Neural crest cell (in vitro differentiated cells): Measurements from ENCODE around the gene PIGR. TPM values are rescaled to one million over a fixed set of nuclear protein-coding genes. Genes with fewer than 3 reads are reported as not detected.

Source experiments
- DNase-seq: peaks from one replicate; pipeline ENCODE4 v3.0.0; 2021; ENCODE audit warnings: low read depth, mixed read lengths, low spot score
- H3K27ac Mint-ChIP-seq: one replicate; pipeline ENCODE4 v1.8.0; 2021; ENCODE audit warnings: mild to moderate bottlenecking, mixed read lengths; ENCODE audit not compliant: unreplicated experiment
- H3K27me3 Mint-ChIP-seq: 2 replicates; pipeline ENCODE4 v1.8.0; 2021; ENCODE audit warnings: low read depth, mild to moderate bottlenecking, mixed read lengths
- H3K36me3 Mint-ChIP-seq: 2 replicates; pipeline ENCODE4 v1.8.0; 2021; ENCODE audit warnings: low read depth, mild to moderate bottlenecking, mixed read lengths
- H3K4me1 Mint-ChIP-seq: 2 replicates; pipeline ENCODE4 v1.8.0; 2021; ENCODE audit warnings: mixed read lengths
- H3K4me3 Mint-ChIP-seq: one replicate; pipeline ENCODE4 v1.8.0; 2021; ENCODE audit warnings: mild to moderate bottlenecking, mixed read lengths
- H3K9me3 Mint-ChIP-seq: 2 replicates; pipeline ENCODE4 v1.8.0; 2021; ENCODE audit warnings: mixed read lengths
- total RNA-seq: library from RNA; stranded (reverse); gene quantifications from 2 replicates; pipeline ENCODE4 v1.2.1, GENCODE V29; 2021
- TF ChIP-seq, protein P1 (sequence below): fragments of 200-600 bp; sonication (generic); conservative IDR thresholded peaks from 2 replicates; pipeline ENCODE4 v1.5.0; 2021; ENCODE audit warnings: antibody characterized with exemption, mild to moderate bottlenecking

PIGR gene
- total RNA-seq, 1 donor from 2014 or later: not detected

DNA sequence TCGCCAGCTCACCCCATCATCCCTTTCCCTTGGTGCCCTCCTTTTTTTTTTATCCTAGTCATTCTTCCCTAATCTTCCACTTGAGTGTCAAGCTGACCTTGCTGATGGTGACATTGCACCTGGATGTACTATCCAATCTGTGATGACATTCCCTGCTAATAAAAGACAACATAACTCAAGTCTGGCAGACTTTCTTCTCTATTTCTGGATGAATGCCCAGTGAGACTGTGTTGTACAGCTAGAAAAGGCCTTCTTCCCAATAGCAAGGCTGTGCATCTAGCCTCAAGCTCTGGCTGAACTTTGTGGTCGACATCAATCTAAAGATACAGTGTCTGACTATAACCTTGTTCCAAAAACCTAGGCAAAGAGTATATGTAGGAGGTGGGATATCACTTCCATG, 42.6 kb downstream of the PIGR start:
- Mint-ChIP-seq H3K9me3 (no peaks in the 10 kb centered on the region), H3K27me3 (peaks cover 47% of the 10 kb centered on the region), H3K4me3 (no peak overlapping the region), H3K27ac (no peak overlapping the region), H3K36me3 (no peaks in the 10 kb centered on the region), H3K4me1 (no peaks in the 10 kb centered on the region)
- no peak for DNase-seq
- TF ChIP-seq, protein P1, sequence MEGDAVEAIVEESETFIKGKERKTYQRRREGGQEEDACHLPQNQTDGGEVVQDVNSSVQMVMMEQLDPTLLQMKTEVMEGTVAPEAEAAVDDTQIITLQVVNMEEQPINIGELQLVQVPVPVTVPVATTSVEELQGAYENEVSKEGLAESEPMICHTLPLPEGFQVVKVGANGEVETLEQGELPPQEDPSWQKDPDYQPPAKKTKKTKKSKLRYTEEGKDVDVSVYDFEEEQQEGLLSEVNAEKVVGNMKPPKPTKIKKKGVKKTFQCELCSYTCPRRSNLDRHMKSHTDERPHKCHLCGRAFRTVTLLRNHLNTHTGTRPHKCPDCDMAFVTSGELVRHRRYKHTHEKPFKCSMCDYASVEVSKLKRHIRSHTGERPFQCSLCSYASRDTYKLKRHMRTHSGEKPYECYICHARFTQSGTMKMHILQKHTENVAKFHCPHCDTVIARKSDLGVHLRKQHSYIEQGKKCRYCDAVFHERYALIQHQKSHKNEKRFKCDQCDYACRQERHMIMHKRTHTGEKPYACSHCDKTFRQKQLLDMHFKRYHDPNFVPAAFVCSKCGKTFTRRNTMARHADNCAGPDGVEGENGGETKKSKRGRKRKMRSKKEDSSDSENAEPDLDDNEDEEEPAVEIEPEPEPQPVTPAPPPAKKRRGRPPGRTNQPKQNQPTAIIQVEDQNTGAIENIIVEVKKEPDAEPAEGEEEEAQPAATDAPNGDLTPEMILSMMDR: no peak

DNA sequence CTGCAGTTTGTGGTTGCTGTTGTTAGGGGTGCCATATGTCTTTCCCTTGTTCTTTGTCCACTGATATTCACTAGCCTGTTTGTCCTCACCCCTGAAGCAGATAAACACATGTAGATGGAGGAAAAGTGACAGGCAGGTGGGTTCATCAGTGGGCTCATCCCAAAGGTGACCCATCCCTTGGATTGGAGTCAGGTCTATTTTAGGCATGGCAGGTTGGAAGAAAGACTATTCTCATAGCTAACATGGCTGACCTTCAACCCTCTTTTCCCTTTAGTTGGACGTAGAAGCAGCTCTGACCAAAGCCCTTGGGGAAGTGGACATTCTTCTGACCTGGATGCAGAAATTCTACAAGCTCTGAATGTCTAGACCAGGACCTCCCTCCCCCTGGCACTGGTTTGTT, 43.6 kb downstream of the PIGR start:
- H3K9me3 Mint-ChIP-seq: no peaks in the 10 kb centered on the region
- H3K27me3 Mint-ChIP-seq: peaks cover 38% of the 10 kb centered on the region
- H3K4me1 Mint-ChIP-seq: no peaks in the 10 kb centered on the region

DNA sequence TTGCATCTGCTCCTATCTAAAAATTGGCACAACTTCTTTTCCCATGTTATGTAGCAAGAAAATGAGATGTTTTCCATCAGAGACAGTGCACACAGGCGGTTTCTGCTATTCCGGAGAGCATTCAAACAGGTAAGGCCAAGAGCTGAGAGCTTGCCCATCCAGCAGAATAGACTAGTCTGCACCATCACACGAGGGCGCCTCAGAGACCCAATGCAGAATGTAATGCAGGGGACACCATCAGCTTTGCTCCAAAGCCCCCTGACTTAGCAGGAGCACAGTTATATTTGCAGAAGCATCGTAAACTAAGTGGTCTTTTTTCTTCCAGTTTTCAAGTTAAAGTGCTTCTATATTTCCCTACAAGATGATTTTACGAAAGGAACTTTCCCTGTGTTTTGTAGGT, 44.3 kb downstream of the PIGR start:
- TF ChIP-seq, protein P1: no peak
- DNase-seq: no peak
- Mint-ChIP-seq H3K4me3 (no peak overlapping the region), H3K27me3 (peaks cover 31% of the 10 kb centered on the region), H3K36me3 (no peaks in the 10 kb centered on the region), H3K9me3 (no peaks in the 10 kb centered on the region), H3K27ac (no peak overlapping the region), H3K4me1 (no peaks in the 10 kb centered on the region)

More for the DNA sequence above, 43.6 kb downstream of the PIGR start:
- TF ChIP-seq, protein P1: no peak
- no peak for DNase-seq
- H3K27ac Mint-ChIP-seq: no peak overlapping the region
- no peak overlapping the region for H3K4me3 Mint-ChIP-seq
- H3K36me3 Mint-ChIP-seq: no peaks in the 10 kb centered on the region

DNA sequence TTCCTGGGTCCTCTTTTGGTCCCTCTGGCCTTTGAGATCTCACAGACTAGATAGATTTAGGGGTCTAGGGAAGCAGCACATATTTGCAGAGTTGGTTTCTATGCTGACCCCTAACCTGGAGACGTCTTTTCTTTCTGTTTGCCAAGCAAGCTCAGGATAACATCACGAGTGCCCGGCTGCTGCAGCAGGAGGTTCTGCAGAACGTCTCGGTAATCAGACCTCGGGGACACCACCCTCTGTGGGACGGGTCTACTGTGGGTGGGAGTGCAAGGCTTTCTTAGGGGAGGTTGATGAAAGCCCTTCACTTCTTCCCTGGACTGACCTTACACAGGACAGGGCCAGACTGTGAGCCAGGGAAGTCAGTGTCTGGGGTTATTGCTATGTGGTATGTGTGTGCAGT, 46.1 kb downstream of the PIGR start:
- Mint-ChIP-seq H3K36me3 (no peaks in the 10 kb centered on the region), H3K4me1 (no peaks in the 10 kb centered on the region), H3K9me3 (no peaks in the 10 kb centered on the region), H3K27me3 (peaks cover 14% of the 10 kb centered on the region), H3K4me3 (no peak overlapping the region), H3K27ac (no peak overlapping the region)
- no peak for DNase-seq
- TF ChIP-seq, protein P1: no peak

DNA sequence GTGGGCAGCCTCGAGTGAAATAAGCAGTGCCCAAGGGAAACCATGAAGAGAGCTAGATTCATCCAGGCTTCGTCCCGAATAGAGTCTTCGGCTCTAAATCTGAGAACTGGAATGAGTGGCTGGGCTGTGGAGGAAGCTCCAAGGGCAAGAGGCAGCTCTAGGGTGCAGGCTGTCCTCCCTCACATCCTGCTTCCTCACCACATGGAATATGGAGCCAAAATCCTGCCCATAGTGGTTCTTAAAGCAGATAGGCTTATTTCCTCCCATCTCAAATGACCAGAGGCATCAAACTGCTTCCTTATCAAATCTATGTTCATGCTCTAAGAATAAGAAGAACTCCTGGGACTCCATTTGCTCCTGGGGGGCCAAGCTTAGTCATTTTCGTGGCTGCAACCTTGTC, 46.5 kb downstream of the PIGR start:
- Mint-ChIP-seq H3K36me3 (no peaks in the 10 kb centered on the region), H3K27ac (no peak overlapping the region), H3K4me1 (no peaks in the 10 kb centered on the region), H3K4me3 (no peak overlapping the region), H3K9me3 (no peaks in the 10 kb centered on the region), H3K27me3 (peaks cover 11% of the 10 kb centered on the region)
- DNase-seq: no peak
- TF ChIP-seq, protein P1: no peak

DNA sequence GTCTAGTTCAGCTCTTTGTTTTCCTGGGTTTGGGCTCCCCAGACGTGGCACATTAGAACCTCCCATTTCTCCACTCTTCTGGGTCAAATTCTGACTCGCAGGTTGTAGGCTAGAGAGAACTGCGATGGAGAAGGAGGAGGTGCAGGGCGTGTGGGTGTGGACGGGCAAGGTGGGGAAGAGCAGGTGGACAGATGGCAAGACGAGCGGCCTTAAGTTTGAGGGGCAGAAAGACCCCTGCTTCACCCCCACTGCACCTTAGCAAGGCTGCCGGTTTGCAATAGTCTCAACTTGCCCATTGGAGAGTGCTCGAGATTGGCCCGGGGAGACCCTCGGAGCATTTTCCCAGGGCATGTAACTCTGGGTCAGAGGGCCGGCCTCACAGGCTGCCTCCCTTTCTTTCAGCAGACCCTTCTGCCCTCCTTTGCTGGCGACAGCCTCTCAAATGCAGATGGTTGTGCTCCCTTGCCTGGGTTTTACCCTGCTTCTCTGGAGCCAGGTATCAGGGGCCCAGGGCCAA, 47.3 kb downstream of the PIGR start:
- Mint-ChIP-seq H3K4me3 (no peak overlapping the region), H3K4me1 (no peaks in the 10 kb centered on the region), H3K36me3 (no peaks in the 10 kb centered on the region), H3K27me3 (peaks cover 4% of the 10 kb centered on the region), H3K9me3 (no peaks in the 10 kb centered on the region), H3K27ac (no peak overlapping the region)
- TF ChIP-seq, protein P1: no peak
- no peak for DNase-seq
